VCaP (cell line): ENCODE measurements around the gene TBC1D9B.

Source experiments
- H3K27ac ChIP-seq: fragments of 450-650 bp; 2 replicates; pipeline ENCODE4 v1.5.1; 2017
- TF ChIP-seq, protein P1 (sequence below): fragments of 450-650 bp; conservative IDR thresholded peaks from 2 replicates; pipeline ENCODE4 v1.5.1; 2017; ENCODE audit warnings: mild to moderate bottlenecking, moderate library complexity

TBC1D9B gene

DNA sequence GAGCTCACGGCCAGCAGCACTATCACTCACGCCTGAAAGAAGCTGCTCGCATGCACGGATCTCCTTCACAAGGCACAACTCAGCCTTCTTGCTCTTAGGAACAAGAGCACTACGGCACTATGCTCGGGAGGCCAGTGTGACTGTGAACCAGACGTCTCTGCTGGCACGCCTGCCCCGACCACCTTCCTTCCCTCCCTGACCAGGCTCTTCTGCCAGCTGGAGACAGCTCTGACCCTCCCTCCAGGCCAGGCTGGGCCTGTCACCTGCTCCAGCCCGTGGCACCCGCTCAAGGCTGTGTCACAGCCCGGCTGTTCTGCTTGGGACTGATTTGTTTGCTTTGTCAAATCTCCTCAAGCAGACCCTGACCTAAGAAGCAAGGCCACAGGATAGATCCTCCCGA is 7.0 kb downstream of the TBC1D9B start:
- peak overlapping the region; percentile 99 for H3K27ac ChIP-seq
- TF ChIP-seq, protein P1, sequence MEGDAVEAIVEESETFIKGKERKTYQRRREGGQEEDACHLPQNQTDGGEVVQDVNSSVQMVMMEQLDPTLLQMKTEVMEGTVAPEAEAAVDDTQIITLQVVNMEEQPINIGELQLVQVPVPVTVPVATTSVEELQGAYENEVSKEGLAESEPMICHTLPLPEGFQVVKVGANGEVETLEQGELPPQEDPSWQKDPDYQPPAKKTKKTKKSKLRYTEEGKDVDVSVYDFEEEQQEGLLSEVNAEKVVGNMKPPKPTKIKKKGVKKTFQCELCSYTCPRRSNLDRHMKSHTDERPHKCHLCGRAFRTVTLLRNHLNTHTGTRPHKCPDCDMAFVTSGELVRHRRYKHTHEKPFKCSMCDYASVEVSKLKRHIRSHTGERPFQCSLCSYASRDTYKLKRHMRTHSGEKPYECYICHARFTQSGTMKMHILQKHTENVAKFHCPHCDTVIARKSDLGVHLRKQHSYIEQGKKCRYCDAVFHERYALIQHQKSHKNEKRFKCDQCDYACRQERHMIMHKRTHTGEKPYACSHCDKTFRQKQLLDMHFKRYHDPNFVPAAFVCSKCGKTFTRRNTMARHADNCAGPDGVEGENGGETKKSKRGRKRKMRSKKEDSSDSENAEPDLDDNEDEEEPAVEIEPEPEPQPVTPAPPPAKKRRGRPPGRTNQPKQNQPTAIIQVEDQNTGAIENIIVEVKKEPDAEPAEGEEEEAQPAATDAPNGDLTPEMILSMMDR, result no peak

DNA sequence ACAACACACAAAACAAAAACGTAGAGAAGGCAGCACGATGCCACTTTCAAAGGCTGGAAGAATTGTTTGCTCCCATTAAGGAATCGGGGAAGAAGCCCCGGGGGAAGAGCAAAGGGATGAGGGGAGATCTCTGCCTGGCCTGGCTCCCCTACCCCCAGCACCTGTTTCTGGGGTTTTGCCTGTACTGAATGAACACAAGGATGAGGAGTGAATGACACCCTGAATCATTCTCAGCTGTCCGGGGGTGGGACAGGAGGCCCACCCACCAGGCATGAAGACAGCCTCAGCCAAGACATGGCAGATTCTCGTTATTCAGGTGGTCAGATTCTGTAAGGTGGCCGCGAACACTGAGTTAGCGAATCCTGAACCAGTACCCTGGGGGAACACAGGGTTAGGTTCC is 7.5 kb downstream of the TBC1D9B start:
- H3K27ac ChIP-seq, result peak overlapping the region; percentile 99
- TF ChIP-seq, protein P1, result no peak

DNA sequence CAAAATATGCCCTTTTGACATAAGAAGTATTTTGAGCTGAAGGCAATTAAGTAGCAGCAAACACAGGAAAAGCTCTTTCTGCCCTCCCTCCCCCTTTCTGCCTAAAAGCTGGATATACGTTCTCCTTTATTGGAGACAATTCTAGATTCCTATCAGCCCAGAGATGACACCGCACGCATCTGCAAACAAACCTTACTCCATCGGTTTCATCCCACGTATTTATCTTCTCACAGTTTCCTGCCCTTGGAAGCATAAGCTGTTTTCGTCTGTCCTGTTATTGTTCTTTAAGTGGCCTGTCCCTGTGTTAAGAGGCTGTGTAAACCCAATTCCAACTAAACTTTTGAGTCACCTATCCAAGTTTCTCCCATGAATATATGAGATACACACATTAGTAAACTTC is 11.8 kb downstream of the TBC1D9B start:
- TF ChIP-seq, protein P1, result no peak
- H3K27ac ChIP-seq, result peak overlapping the region; percentile 99

DNA sequence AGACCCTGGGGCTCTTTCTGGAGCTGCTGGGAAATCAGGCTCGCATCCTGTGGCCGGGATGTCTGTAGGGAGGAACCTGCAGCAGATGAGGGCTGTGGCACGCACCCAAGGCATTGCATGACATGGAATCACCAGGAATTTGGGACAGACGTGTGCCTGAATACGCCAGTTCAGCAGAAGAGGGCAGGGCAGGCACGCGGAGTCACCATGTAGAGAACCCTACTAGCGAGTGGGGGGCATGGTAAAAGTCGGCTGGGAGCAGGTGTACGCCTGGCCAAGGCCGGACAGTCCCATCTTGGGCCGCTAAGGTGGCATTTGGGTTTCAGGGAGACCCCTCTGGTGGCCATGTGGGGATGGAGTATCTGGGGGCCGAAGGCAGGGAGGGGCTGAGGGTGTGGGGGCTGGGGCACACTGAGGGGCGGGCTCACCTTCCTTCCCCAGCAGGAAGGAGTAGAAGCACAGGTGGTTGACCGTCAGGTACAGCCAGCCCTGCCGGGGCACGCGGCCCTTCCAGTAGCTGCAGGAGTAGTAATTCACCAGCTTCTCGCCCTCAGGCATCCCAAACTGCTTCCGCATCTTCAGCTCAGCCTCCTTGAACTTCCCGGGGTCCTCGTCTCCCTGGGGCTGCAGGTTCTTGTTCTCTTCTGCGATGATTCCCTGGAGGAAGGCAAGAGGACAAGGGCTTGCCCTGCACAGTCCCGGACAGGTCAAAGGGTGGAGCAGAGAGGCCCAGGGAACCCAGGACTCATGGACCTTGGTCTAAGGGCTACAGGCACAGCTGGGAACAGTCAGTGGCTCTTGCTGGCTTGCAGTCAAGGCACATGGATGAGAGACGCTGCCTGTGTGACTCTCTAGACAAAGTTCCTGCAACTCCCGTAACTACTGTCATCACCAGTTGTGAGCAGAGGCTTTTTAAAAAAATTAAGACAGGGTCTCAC is 13.5 kb downstream of the TBC1D9B start:
- TF ChIP-seq, protein P1, result no peak
- H3K27ac ChIP-seq, result peak overlapping the region; percentile 99

DNA sequence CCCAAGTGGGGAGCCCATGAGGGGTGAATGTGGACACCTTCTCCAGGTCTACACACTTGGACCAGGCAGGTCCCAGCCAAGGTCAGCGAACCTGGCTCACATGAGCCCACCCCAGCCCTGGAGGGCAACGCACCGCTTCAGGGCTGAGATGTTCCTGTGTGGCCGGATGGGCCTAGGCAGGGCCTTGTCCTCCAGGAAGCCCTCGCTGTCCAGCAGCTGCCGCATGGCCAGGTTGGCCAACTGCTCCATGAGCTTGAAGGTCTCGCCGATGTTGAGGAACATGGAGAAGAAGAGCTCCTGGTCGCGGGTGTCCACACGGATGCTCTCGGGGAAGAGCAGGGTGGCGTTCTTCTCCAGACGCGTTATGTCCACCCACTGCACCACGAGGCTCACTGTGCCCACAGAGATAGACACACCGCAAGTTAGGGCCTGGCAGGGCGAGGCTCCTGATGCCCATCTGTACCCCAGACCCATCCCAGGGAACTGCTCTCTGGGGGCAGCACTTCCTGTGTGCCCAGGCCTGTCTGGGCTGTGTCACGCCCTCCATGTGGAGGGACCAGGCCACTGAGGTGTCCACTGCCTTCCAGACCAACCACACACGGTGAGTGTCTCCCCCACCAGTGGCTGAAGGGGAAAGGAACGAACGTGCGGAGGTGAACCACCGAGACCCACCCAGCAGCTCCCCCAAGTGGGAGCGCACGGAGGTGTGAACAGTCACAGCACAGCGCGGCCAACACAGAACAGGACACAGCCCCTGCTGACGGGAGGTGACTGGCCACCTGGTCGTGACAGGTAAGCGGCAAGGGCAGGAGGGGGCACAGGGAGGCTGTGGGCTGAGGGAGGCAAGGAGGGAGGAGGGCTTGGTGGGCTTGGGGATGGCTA is 14.4 kb downstream of the TBC1D9B start:
- peak overlapping the region; percentile 99 for H3K27ac ChIP-seq
- TF ChIP-seq, protein P1, result no peak

DNA sequence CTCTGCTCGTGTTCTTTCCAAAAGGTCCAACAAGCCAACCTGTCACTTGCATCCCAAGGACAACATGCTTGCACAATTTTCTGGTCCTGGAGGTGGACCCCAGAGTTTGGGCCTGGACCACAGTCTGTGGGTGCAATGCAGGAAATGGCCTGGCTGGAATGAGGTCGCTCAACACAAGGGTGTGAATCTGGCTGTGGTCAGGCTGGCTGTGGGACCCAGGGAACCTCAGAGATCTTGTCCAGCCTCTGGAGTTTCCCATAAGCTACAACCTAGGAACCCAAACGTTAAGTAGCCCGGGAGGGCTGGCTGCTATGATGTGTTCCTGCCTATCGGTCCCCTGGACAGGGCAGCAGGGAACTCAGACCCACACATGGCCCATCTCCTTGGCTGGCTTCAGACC is 15.4 kb downstream of the TBC1D9B start:
- peak overlapping the region; percentile 99 for H3K27ac ChIP-seq
- TF ChIP-seq, protein P1, result no peak
